GM12878 (cell line): ENCODE data around the gene RRM2. TPM values are rescaled to one million over a fixed set of nuclear protein-coding genes. Genes with fewer than 3 reads are reported as not detected.

Source experiments
- ATAC-seq: fragments of 200-7000 bp; cut with Tn5 transposase; 3 replicates; pipeline ENCODE4 v1.9.1; 2020; ENCODE audit warnings: mild to moderate bottlenecking, moderate library complexity
- BruUV-seq: library from RNA; stranded (reverse); fragments of 400-500 nt; replicated peaks from 2 replicates; lab custom pipeline; 2021; lab: Mats Ljungman, UMichigan
- CTCF ChIA-PET: fragments of 300-600 bp; sonication (Branson Sonifier 250); formaldehyde crosslinking; extraction: SDS; loops from one replicate; lab custom pipeline; 2021; ENCODE audit warnings: inconsistent platforms; lab: Yijun Ruan, JAX
- POLR2A ChIA-PET: fragments of 350-600 bp; formaldehyde crosslinking; extraction: SDS; loops from one replicate; lab custom pipeline; 2021; ENCODE audit warnings: inconsistent platforms; lab: Charles Lee
- RAD21 ChIA-PET: fragments of 300-600 bp; sonication (Branson Sonifier 250); formaldehyde crosslinking; loops from one replicate; lab custom pipeline; 2023; ENCODE audit warnings: antibody characterized with exemption; ENCODE audit not compliant: unreplicated experiment; lab: Charles Lee
- SMC1A ChIA-PET: fragments of 300-600 bp; sonication (Branson Sonifier 250); formaldehyde crosslinking; loops from one replicate; lab custom pipeline; 2023; ENCODE audit not compliant: unreplicated experiment, uncharacterized antibody; lab: Charles Lee
- DNase-seq: peaks from one replicate; pipeline ENCODE4 v3.0.0-alpha.2; 2011; ENCODE audit warnings: low read depth, low spot score
- FAIRE-seq: peaks from 3 replicates; lab custom pipeline; 2011; peaks lifted over from hg19 to GRCh38; lab: Jason Lieb, UNC
- H2AFZ ChIP-seq: 2 replicates; pipeline ENCODE4 v1.6.0; 2011; ENCODE audit warnings: low read depth, low read length, control low read depth; ENCODE audit not compliant: control insufficient read depth
- H3K27ac ChIP-seq: 2 replicates; pipeline ENCODE4 v1.5.1; 2011; ENCODE audit warnings: control low read depth; ENCODE audit not compliant: control insufficient read depth, insufficient read depth
- H3K27me3 ChIP-seq, 2 experiments: replicated peaks in 1 of 2; 2 replicates each; pipeline versions ENCODE4 v1.6.0 to v1.6.1; 2011; ENCODE audit warnings: low read length in 1 of 2; ENCODE audit not compliant: control insufficient read depth in 2 of 2, insufficient read depth in 2 of 2
- H3K36me3 ChIP-seq, 2 experiments: 2 replicates each; pipeline ENCODE4 v1.5.1; 2011; ENCODE audit warnings: low read length in 1 of 2; ENCODE audit not compliant: control insufficient read depth in 2 of 2, insufficient read depth in 2 of 2
- H3K4me1 ChIP-seq: 2 replicates; pipeline ENCODE4 v1.6.1; 2011; ENCODE audit warnings: mild to moderate bottlenecking, low read length, moderate library complexity, mixed read lengths; ENCODE audit not compliant: control insufficient read depth, insufficient read depth
- H3K4me2 ChIP-seq: 2 replicates; pipeline ENCODE4 v1.6.0; 2011; ENCODE audit warnings: control low read depth; ENCODE audit not compliant: control insufficient read depth, insufficient read depth
- H3K4me3 ChIP-seq: fragments of 200-600 bp; sonication (generic); 2 replicates; pipeline ENCODE4 v1.5.1; 2016
- H3K79me2 ChIP-seq: 2 replicates; pipeline ENCODE4 v1.6.0; 2011; ENCODE audit warnings: low read length; ENCODE audit not compliant: control insufficient read depth, insufficient read depth
- H3K9ac ChIP-seq: 2 replicates; pipeline ENCODE4 v1.8.0; 2011; ENCODE audit warnings: low read length, control low read depth, mixed read lengths; ENCODE audit not compliant: control insufficient read depth, insufficient read depth
- H3K9me3 ChIP-seq: replicated peaks from 3 replicates; pipeline ENCODE4 v1.5.1; 2011; ENCODE audit warnings: mild to moderate bottlenecking, low read length; ENCODE audit not compliant: control insufficient read depth, insufficient read depth
- H4K20me1 ChIP-seq: 2 replicates; pipeline ENCODE4 v1.6.0; 2011; ENCODE audit not compliant: control insufficient read depth, insufficient read depth
- ESRRA ChIP-seq: IDR thresholded peaks from 2 replicates; pipeline ENCODE4 v1.6.1; 2012; ENCODE audit warnings: mild to moderate bottlenecking, low read length, improper control_type of control experiment
- IRF4 ChIP-seq: IDR thresholded peaks from 2 replicates; pipeline ENCODE4 v1.6.1; 2011; ENCODE audit warnings: low read depth, low read length
- SMARCA5 ChIP-seq: fragments of 450-650 bp; IDR thresholded peaks from 2 replicates; pipeline ENCODE4 v1.6.1; 2017; ENCODE audit warnings: mild to moderate bottlenecking
- TCF7 ChIP-seq: IDR thresholded peaks from 2 replicates; pipeline ENCODE4 v1.6.1; 2014; ENCODE audit warnings: antibody characterized with exemption, borderline replicate concordance
- WGBS: methylation state at CpG from one replicate; pipeline ENCODE4 v1.1.6; 2016; ENCODE audit warnings: low lambda C conversion rate; ENCODE audit not compliant: insufficient replicate concordance, insufficient coverage; ENCODE audit errors: missing lambda C conversion rate; 5-methylcytosine and 5-hydroxymethylcytosine counted together
- in situ Hi-C: fragments of 300-500 bp; cut with MboI; formaldehyde crosslinking; loops from 9 replicates; pipeline ENCODE4 v1.14.3; 2018; ENCODE audit warnings: mixed read lengths
- intact Hi-C: fragments of 100-400 bp; cut with micrococcal nuclease; formaldehyde crosslinking; loops from one replicate; pipeline ENCODE4 v1.14.2; 2022; ENCODE audit not compliant: unreplicated experiment
- polyA plus RNA-seq, 11 experiments: library from polyadenylated mRNA; depleted of rRNA in 4 of 11; unstranded in 6 of 11; stranded (reverse) in 5 of 11; fragments of >200 nt; fragmentation: Nextera tagmentation in 4 of 11; fragmentation: Illumina TruSeq in 1 of 11; extraction: Ambion mirVana in 4 of 11; extraction: Trizol in 1 of 11; gene quantifications; 1 replicate in 1 of 11; 2 replicates in 10 of 11; pipeline versions ENCODE4 v1.2.1 to v1.2.3, GENCODE V29; 2011 to 2016; ENCODE audit warnings: inconsistent platforms in 2 of 11, missing spikeins in 2 of 11, low read depth in 1 of 11
- total RNA-seq, 4 experiments: library from RNA; depleted of rRNA in 3 of 4; stranded (reverse); fragments of >200 nt in 3 of 4; fragmentation: Illumina TruSeq in 1 of 4; extraction: Trizol in 1 of 4; gene quantifications; 2 replicates each; pipeline versions ENCODE4 v1.2.1 to v1.2.3, GENCODE V29; 2013 to 2021
- TF ChIP-seq, protein P1 (sequence below), 3 experiments: IDR thresholded peaks in 2 of 3; conservative IDR thresholded peaks in 1 of 3; 2 replicates each; pipeline ENCODE4 v1.5.1; 2011; ENCODE audit warnings: low read depth in 3 of 3, low read length in 3 of 3, mild to moderate bottlenecking in 3 of 3, control low read depth in 2 of 3, moderate library complexity in 2 of 3, inconsistent platforms in 1 of 3, mixed read lengths in 1 of 3; ENCODE audit not compliant: control insufficient read depth in 2 of 3, insufficient read depth in 1 of 3; ENCODE audit errors: extremely low read depth in 1 of 3

RRM2 gene
- total and polyA plus RNA-seq, 10 of the 15 experiments (the other 5 are each of a cell fraction or from before 2014, with no cell fraction given) = 54.4 to 771 (median 159) TPM

GRCh38 chr2:10162586-10163497 is 40.3 kb downstream of the RRM2 start:
- Histone ChIP-seq H3K4me3 (no peak overlapping the region), H3K9me3 (no peaks in the 10 kb centered on the region), H2AFZ (no peak overlapping the region), H3K36me3 (peaks cover 0 to 13% of the 10 kb centered on the region in 2 experiments; a peak in 2 of 4 replicates), H3K4me2 (no peak overlapping the region), H3K27me3 (no peaks in the 10 kb centered on the region), H3K9ac (no peak overlapping the region), H4K20me1 (no peaks in the 10 kb centered on the region)
- ChIA-PET SMC1A (interaction anchor here (4.4 kb wide), 1 partner anchor 246 kb away, joined by 13 read pairs; no protein-coding TSS in a partner anchor), POLR2A (interaction anchor here (0.5 kb wide), 1 partner anchor 570 kb away, joined by 4 read pairs; no protein-coding TSS in a partner anchor), CTCF (interaction anchor here (0.6 to 2.0 kb wide), 3 partner anchors 14 to 272 kb away, joined by 3 to 9 read pairs (median 7); no protein-coding TSS in a partner anchor), RAD21 (interaction anchor here (1.4 to 2.9 kb wide), 2 partner anchors 246 to 272 kb away, joined by 7 to 12 read pairs; no protein-coding TSS in a partner anchor)
- BruUV-seq = no TSS peak
- ATAC-seq = no peak
- no peak for FAIRE-seq
- 80% methylated on average over 18 of the region's 18 CpGs for WGBS
- TF ChIP-seq ESRRA = no peak
- no peak for TF ChIP-seq TCF7
- no peak for TF ChIP-seq IRF4
- TF ChIP-seq, protein P1, sequence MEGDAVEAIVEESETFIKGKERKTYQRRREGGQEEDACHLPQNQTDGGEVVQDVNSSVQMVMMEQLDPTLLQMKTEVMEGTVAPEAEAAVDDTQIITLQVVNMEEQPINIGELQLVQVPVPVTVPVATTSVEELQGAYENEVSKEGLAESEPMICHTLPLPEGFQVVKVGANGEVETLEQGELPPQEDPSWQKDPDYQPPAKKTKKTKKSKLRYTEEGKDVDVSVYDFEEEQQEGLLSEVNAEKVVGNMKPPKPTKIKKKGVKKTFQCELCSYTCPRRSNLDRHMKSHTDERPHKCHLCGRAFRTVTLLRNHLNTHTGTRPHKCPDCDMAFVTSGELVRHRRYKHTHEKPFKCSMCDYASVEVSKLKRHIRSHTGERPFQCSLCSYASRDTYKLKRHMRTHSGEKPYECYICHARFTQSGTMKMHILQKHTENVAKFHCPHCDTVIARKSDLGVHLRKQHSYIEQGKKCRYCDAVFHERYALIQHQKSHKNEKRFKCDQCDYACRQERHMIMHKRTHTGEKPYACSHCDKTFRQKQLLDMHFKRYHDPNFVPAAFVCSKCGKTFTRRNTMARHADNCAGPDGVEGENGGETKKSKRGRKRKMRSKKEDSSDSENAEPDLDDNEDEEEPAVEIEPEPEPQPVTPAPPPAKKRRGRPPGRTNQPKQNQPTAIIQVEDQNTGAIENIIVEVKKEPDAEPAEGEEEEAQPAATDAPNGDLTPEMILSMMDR (IDR thresholded peaks at IDR 0.05 in 2 of 3, conservative IDR thresholded peaks at IDR 0.05 in 1 of 3; ENCODE audit: control insufficient read depth in 2 of 3, extremely low read depth in 1 of 3, insufficient read depth in 1 of 3, low read depth in 3 of 3, low read length in 3 of 3) = peak in 1 of 3 experiments; percentile 7; a peak in 1 of 6 replicates
- TF ChIP-seq SMARCA5 = no peak
- TF ChIP-seq, all 136 proteins: peak for 1
- Histone ChIP-seq H3K79me2 (no peaks in the 10 kb centered on the region), H3K4me1 (no peaks in the 10 kb centered on the region), H3K27ac (no peak overlapping the region)
- intact Hi-C loops (no loop called here), in situ Hi-C loops (no loop called here)
- DNase-seq = no peak
